Retina (tissue), 1 donor: ENCODE data around the gene LPIN3.
A peak's percentile ranks its signal among the peaks of the same experiment; 100 is the strongest.

Source experiments
- DNase-seq: peaks from one replicate; pipeline ENCODE4 v3.0.0-alpha.2; 2016

Gene LPIN3

DNA sequence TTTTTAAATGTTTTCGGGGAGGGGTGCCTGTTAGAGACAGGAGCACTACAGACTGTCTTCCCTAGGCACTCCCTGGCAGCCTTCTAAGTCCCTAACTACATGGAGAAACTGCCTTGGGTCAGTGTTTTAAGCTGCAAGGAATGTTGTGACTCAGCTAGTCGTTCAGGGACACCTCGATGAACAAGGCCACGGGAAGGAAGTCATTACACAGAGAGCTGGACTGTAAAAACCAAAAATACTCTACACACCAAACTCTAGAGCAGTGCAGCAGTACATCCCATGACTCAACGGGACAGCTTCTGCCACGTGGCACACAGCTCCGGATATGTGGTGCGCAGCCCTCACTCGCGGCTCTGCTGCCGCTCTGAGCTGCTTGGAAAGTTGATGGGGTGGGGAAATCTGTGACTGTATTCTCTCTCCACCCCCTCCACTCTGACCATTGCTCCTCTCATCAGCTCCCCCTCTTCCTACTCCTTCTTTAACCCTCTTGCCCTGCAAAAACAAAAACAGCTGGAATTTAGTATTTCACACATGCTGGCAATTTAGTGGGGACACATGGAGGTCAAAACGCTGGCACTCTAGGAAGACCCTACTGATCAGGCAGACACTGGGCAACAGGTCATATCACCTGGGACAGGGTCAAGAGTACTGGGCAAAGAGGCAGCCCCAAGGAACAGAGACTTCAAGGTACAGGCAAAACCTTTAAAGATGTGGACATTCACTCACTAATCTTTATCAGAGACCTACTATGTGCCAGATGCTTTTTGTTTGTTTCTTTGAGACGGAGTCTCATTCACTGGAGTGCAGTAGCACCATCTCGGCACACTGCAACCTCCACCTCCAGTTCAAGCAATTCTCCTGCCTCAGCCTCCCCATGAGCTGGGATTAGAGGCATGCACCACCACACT lies 10.9 kb upstream of the LPIN3 start:
- no peak for DNase-seq

DNA sequence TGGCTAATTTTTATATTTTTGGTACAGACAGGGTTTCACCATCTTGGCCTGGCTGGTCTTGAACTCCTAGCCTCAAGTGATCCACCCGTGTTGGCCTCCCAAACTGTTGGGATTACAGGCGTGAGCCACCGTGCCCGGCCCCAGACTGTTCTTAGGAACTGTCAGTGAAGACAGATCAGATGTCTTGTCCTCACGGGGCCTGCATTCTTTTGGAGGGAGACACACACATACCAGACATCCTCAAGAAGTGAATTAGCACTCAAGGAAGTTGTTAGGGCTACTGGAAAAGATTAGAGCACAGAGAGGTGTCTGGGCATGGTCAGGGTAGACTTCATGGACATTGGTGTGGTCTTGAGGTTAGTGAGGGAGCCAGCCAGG lies 10.3 kb upstream of the LPIN3 start:
- DNase-seq: no peak

DNA sequence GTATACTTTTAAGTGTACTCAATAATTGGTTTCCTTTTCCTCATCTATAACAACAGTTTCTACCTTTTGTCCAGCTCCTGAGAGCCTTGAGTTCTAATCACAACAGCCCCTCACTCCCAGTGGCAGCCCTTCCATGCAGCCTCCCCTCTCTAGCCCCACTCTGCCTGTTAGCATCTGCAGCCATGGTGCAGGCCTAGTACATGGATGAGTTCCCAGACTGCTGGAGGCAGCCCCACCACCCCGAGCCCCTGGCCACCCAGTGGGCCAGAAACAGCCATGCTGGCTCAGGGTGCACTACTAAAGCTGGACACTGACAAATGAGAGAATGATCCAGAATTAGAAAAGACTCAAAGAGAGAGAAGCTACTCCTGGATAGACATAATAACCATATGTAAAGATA lies 9.7 kb upstream of the LPIN3 start:
- DNase-seq: no peak

DNA sequence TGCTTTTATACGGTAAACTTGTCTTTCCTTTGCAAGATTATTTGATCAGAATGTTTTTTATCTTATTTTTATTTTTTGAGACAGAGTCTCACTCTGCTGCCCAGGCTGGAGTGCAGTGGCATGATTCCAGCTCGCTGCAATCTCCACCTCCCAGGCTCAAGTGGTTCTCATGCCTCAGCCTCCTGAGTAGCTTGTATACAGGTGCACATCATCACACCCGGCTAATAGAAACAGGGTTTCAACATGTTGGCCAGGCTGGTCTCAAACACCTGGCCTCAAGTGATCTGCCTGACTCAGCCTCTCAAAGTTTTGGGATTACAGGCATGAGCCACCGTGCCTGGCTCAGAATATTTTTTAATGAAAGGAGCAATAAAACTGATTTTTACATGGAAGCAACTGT lies 8.9 kb upstream of the LPIN3 start:
- no peak for DNase-seq

DNA sequence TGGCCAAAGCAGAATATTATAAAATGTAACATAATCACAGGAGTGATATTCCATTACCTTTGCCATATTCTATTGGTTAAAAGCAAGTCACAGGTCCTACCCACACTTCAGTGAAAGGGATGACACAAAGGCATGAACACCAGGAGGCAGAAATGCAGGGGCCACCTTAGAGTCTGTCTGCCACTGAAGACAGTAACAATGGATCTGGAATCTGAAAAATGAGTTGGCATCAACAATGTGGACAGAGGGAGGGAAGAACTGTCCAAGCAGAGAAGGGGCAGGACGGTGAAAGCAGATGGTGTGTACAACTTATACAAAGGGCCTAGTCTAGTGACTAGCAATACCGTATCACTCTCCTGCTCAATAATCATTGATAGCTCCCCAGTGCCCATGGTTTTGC lies 6.6 kb upstream of the LPIN3 start:
- DNase-seq: no peak

DNA sequence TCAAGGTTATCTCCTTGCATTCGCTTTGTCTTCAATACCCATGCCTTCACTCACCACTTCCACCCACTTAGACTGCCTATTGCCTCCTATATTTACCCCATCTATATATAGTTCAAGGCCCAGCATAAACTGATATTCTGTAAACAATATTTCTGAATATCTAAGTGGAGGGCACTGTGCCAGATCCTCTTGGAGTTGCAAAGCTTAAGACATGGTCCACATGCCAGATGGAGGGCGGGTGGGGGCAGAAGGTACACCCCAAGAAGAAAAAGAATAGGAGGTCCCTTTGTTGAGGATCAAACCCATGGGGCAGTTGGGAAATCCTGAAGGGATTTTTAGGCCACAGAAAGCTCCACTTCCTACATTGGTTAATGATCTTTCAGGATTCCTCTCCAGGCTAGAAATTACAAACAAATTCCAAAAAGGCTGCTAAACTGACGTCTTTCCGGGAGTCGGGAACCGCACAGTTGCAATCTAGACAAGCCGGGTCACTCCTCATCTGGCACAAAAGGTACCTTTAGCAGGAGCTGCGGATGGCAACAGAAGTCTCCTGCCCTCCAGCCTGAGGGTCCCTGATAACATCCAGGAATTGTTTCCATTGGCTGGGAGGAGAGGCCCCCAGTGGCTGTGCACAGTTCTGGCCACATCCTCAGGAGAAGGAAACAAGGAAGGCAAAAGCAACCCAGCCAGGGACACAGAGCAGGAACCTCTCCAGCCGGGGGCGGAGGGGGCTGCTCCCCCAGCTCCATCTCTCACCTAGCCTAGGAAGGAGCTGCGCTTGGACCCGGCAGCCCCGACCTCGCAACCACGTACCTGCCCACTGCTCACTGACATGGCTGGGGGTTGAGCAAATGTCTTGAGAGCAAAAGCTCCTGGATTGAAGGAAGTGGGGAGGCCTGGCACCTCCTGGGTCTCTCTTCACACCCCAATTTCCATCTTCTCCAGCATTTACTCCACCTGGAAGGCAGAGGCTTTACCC lies 5.9 kb upstream of the LPIN3 start:
- DNase-seq: no peak

DNA sequence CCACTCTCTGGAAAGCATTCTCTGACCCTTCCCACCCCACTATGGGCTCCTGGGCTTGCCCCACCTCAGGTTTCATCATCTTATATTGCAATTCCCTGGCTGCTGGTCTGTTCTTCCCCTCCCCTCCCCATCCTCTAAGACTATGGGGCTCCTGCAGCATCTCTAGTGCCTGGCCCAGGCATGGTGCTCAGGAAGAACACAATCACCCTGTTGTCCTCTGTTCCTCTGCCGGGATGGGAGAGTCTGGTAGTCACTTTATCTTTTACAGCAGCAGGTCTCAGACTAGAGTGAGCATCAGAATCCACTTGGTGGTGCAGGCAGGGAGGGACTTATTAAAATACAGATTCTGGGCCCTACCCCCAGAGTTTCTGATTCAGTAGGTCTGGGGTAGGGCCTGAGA lies 5.0 kb upstream of the LPIN3 start:
- no peak for DNase-seq

DNA sequence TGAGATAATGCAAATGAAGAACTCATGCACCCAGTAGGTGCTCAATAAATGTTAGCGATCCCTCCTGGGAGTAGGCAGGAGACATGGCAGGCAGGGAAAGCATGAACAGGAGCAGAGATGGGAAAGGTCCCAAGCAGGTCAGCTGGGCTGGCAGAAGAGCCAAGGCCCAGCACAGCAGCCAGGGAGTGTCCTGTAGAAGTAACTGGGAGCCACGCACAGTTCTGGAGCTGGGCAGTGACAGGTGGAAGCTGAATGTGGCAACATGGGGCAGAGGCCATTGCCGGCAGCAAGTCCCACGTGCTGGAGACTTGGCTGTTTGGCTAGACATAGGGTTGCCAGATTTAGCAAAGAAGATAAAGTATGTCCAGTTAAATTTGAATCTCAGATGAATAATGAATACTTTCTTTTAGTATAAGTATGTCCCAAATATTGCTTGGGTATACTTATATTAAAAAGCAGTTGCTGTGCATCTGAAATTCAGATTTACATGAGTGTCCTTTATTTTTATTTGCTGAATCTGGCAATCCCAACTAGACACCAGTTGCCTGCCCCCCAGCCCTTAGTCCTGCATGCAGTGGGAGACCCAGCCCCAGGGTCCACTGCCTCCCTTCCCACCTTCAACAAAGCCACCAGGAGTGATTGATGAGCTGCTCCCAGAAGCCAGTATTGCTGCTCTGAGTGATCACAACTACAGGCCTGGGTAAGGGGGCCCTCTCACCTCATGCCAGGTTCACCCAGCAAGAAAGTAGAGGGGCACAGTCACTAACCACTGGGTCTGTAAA lies 3.7 kb upstream of the LPIN3 start:
- no peak for DNase-seq

DNA sequence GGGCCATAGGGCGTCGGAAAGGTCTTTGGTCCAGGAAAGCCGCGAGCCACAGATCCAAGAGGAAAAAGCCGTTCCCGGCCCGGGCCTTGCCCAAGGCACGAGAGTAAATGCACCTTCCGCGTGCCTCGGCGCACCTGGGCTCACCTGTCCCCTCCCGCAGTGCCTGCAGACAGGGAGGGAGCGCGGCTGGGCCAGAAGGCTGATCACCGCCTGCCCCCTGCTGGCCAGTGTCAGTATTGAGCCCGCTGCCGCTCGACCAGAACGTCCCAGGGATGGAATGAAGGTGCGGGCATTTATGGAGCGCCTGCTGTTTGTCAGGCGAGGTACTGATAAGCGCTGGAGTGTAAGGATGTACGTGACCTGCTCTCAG lies 679 bp upstream of the LPIN3 start:
- peak; percentile 92 for DNase-seq

DNA sequence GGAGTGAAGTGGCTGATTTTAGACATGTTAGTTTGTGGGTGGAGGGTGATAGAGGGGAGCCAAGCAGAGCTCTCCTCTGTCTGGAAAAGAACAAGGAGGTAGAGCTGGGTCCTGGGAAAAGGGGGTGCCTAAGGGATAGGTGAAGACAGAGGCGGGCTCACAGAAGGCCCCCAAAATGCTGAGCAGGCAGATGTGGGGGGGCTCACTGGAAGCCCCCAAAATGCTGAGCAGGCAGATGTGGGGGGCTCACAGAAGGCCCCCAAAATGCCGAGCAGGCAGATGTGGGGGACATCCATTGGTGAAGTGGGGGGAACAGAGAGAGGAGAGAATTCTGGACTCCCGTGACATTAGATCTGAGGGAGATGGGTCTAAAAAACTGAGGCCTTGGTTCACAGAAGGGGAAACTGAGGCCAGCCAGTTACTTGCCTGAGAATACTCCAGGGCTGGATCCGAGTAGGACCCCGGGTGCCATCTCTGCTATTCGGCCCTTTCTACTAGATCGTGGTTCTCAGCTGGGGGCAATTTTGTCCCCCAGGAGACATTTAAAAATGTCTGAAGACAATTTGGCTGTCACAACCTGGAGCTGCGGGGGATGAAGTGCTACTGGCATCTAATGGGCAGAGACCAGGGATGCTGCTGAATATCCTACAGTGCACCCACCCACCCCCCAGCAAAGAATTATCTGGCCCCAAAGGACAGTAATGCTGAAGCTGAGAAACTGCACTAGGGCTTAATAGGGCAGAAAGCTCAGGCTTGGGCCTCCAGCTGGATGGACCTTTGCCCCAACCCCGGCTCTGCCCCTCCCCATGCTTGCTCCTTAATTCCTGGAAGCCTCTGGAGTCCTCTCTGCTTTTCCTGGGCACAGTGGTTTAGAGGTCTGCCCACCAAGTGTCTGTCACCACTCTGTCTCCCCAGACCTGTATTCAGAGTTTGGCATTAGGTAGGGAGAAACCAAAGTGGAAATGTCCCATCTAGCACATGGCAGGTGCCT lies 2.1 kb downstream of the LPIN3 start:
- no peak for DNase-seq

DNA sequence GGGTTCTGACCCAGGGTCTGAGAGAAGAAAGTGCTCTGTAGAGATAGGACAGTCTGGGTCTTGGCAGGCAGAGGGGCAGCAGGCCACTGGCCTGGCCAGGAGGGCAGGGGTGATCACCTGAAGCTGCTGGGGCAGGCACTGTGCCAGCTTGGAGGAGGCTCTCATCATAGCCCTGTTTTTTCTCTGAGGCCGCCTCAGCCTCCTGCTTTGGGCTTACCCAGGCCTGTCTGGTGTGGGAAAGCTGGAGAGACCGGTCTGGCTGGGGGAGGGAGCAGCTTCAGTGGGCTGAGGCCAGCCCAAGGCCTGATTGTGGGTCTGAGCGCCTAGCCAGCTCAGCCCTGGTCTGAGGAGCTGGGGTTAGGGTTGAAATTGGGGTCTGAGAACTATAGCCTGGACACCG lies 3.9 kb downstream of the LPIN3 start:
- no peak for DNase-seq

DNA sequence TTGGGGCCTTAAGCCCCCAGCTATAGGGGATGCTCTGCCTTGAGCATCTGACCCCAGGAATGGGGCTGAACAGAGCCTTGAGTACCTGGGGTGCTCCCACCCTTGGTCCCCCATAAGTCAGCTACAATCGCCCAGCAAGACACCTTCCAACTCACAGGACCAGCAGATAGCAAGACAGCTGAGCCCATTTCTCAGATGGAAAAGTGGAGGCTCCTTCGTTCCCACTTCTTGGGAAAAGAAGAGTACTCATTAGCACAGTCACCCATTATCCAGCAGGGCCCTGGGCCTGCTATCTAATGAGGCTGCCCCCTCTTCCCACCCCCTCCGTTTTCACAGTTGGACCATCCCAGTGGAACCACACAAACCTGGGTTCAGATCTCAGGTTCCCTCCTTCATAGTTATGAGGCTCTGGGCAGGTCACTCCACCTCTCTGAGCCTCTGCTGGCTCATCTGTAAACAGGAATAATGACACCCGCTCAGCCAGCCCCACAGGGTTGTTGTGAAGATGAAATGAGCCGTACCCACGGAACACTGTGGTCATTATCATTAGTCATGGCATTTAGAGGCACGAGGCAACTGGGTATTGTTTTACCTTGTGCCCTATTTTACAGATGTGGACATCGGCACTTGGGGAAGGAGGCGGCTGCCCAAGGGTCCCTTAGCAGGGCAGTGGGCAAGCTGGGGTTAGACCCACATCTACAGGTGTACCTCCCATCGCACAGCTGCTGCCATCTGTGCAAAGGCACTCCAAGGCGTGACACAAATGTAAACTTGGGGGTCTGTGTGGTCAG lies 4.5 kb downstream of the LPIN3 start:
- no peak for DNase-seq

DNA sequence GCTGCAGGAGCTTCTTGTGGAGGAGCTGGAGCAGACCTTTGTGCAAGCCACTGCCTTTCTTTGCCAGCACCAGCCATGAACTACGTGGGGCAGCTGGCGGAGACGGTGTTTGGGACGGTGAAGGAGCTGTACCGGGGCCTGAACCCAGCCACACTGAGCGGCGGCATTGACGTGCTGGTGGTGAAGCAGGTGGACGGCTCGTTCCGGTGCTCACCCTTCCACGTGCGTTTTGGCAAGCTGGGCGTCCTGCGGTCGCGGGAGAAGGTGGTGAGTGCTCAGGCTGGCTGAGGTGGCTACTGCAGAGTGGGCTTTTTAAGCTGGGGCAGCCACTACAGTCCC lies 5.1 kb downstream of the LPIN3 start:
- no peak for DNase-seq

DNA sequence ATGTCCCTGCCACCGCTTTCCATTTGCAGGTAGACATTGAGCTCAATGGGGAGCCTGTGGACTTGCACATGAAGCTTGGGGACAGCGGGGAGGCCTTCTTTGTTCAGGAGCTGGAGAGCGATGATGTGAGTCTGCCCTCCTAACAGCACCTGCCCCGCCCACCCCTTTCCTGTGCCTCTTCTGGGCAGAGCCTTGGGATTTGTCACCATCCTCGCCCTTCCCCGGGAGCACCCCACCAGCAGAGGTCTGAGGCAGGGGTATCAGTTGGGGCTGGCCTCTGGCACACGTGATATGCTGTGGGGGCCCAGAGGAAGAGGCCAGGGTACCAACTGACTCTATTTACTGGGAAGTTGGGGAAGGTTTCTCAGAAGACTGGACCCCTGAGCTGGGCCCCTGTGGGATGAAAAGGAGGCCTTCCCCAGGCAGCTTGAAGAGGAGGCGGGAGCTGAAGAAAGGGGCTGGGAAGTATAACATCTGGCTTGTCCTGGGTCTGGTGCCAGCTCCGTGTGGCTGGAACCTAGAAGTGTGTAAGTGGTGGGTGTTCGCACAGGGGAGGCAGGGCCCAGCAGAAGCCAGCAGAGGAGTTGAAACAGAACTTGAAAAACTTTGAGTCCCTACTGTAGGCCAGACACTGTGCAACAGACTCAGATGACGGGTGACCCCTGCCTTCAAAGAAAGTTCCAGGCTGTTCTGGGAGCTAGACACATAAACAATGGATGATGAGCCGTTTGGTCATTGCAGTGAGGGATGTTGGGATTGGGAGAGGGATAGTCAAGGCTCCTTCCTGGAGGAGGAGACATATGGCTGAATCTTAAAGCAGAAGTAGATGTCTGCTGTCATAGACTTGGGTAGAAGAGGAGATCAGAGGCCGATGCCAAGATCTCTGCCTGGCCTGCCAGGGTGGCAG lies 7.2 kb downstream of the LPIN3 start:
- no peak for DNase-seq

DNA sequence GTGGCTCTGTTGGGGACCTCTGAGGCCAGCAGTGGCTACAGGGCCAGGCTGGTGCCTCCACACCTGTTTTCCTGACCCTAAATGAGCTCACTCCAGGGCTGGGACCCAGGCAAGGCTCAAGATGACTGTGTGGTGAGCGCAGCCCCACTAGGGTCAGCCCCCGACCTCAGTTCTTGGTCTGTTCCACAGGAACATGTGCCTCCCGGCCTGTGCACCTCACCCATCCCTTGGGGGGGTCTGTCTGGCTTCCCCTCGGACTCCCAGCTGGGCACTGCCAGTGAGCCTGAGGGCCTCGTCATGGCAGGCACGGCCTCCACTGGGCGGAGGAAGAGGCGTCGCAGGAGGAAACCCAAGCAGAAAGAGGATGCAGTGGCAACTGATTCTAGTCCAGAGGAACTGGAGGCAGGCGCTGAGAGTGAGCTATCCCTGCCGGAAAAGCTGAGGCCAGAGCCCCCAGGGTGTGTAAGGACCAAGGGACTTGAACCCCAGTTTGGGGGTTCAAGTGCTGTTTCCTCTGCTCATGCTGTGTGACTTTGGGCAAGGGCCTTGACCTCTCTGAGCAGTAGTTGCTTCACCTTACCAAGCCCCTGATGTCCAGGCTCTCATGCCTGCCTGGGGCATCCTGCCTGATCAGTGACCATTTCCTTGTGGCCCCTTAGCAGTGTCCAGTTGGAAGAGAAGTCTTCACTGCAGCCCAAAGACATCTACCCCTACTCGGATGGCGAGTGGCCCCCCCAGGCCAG lies 8.0 kb downstream of the LPIN3 start:
- no peak for DNase-seq

DNA sequence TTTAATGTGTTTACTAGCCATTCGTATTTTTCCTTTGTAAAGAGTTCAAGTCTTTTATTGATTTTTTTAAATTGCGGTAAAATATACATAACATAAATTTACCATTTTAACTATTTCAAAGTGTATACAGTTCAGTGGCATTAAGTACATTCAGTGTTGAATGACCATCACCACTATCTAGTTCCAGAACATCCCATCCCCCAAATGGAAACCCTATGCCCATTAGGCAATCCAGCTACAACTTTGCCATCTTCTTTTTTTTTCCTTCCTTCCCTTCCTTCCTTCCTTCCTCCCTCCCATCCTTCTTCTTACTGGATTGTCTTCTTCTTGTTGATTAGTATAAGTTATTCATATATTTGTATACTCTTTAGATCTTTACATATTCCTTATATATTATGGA lies 8.6 kb downstream of the LPIN3 start:
- DNase-seq: no peak

DNA sequence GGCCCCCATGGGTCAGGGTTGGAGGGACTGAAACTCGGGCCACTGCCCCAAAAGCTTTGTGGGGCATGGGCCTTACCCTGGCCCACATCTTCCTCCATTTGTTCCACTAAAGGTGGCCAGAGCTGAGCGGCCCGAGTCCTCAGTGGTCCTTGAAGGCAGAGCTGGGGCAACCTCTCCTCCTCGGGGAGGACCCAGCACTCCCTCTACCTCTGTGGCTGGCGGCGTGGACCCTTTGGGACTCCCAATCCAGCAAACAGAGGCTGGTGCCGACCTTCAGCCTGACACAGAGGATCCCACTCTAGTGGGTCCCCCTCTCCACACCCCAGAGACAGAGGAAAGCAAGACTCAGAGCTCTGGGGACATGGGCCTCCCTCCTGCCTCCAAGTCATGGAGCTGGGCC lies 9.3 kb downstream of the LPIN3 start:
- DNase-seq: no peak

DNA sequence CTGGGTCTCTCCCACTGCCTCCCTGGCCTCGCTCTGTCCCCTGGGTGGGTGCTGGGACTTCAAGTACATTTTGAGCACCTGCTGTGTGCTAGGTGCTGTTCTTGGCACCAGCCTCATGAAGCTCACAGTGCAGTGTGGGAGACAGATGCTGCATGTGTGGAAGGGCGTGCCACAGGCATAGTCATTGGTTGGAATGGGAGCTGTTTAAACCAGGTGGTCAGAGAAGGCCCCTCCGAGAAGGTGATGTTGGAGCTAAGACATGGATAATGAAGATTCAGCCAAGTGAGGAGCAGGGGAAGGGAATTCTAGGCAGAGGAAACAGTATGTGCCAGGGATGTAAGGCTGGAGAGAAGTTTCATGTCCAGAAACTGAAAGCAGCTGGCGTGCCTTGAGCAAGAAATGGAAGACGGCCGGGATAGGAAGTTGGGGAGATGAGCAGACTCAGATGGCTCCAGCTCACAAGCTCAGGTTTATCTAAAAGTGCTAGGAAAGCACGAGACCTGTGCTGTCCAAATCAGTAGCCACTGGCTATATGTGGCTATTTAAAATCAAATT lies 9.9 kb downstream of the LPIN3 start:
- no peak for DNase-seq

DNA sequence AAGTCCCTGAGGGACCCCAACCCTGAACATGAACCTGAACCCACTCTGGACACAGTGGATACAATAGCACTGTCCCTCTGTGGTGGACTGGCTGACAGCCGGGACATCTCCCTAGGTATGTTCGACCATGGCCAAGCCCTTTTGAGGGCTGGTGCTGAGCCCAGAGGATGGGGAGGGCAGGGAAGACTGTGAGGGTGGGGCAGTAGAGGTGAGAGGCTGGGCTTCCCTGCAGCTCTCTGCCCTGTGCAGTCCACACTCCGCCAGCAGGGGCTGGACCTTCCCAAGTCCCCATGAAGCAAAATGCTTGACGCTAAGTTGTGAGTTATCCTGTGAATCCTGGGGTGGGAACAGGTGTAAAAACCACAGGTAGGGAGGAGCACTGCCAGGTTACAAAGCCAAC lies 11.5 kb downstream of the LPIN3 start:
- no peak for DNase-seq
